Fibroblast of pulmonary artery (primary cell): Measurements from ENCODE around the gene ZNF524.

Experiments used
- DNase-seq: peaks from one replicate; pipeline ENCODE4 v3.0.0-alpha.2; 2010; ENCODE audit warnings: low read depth
- H3K4me3 ChIP-seq: replicated peaks from 2 replicates; pipeline ENCODE4 v1.5.1; 2011; ENCODE audit warnings: low read depth, mild to moderate bottlenecking, control low read depth, low read length, moderate library complexity
- CTCF ChIP-seq: IDR thresholded peaks from 2 replicates; pipeline ENCODE4 v1.5.1; 2011; ENCODE audit warnings: mild to moderate bottlenecking, control low read depth, low read length, inconsistent platforms; ENCODE audit errors: missing control alignments

Gene ZNF524

GRCh38 chr19:55584871-55585270 lies 15.2 kb upstream of the ZNF524 start:
- no peak overlapping the region for H3K4me3 ChIP-seq
- no peak for DNase-seq
- TF ChIP-seq CTCF, result no peak

- peak overlapping the region; percentile 44 for H3K4me3 ChIP-seq
- DNase-seq, result peak; percentile 79
These were observed 14.3 kb upstream of the ZNF524 start for GRCh38 chr19:55585658-55586339.

GRCh38 chr19:55586976-55587668 lies 13.0 kb upstream of the ZNF524 start:
- H3K4me3 ChIP-seq, result peak overlapping the region; percentile 52
- TF ChIP-seq CTCF, result no peak
- peak; percentile 95 for DNase-seq

More at GRCh38 chr19:55585658-55586339, 14.3 kb upstream of the ZNF524 start:
- TF ChIP-seq CTCF, result no peak

- no peak overlapping the region for H3K4me3 ChIP-seq
- DNase-seq, result no peak
- TF ChIP-seq CTCF, result no peak
These were observed 11.3 kb upstream of the ZNF524 start for GRCh38 chr19:55588738-55589137.

- TF ChIP-seq CTCF, result no peak
- DNase-seq, result no peak
- H3K4me3 ChIP-seq, result no peak overlapping the region
These were observed 10.0 kb upstream of the ZNF524 start for GRCh38 chr19:55590109-55590508.

GRCh38 chr19:55590617-55591016 lies 9.5 kb upstream of the ZNF524 start:
- H3K4me3 ChIP-seq, result no peak overlapping the region
- no peak for TF ChIP-seq CTCF
- DNase-seq, result no peak

GRCh38 chr19:55591555-55591954 lies 8.5 kb upstream of the ZNF524 start:
- no peak for TF ChIP-seq CTCF
- no peak for DNase-seq
- H3K4me3 ChIP-seq, result no peak overlapping the region
